SK-N-MC (cell line): ENCODE results near the gene FBXL7.

Experiments used
- EZH2 ChIP-seq: fragments of 200-600 bp; sonication (generic); IDR thresholded peaks from one replicate; pipeline ENCODE4 v1.6.1; 2017; ENCODE audit warnings: antibody characterized with exemption
- POLR2AphosphoS5 ChIP-seq: IDR thresholded peaks from 2 replicates; pipeline ENCODE4 v1.6.1; 2012; ENCODE audit warnings: mild to moderate bottlenecking, low read depth, low read length, borderline replicate concordance

GRCh38 chr5:15676591-15676990 is 176.6 kb downstream of the FBXL7 start:
- no peak for TF ChIP-seq POLR2AphosphoS5
- no peak for TF ChIP-seq EZH2
